Osteocyte (in vitro differentiated cells): Measurements from ENCODE around the gene TNFSF18. TPM values are rescaled to one million over a fixed set of nuclear protein-coding genes. Genes with fewer than 3 reads are reported as not detected.
A peak's percentile ranks its signal among the peaks of the same experiment; 100 is the strongest.

Source experiments
- DNase-seq: peaks from one replicate; pipeline ENCODE4 v3.0.0; 2021; ENCODE audit warnings: mixed read lengths; ENCODE audit not compliant: unreplicated experiment; ENCODE audit errors: extremely low spot score
- H3K27ac Mint-ChIP-seq: one replicate; pipeline ENCODE4 v1.8.0; 2021; ENCODE audit warnings: mild to moderate bottlenecking, mixed read lengths; ENCODE audit not compliant: unreplicated experiment
- H3K27me3 Mint-ChIP-seq: one replicate; pipeline ENCODE4 v1.8.0; 2021; ENCODE audit warnings: mixed read lengths; ENCODE audit not compliant: unreplicated experiment
- H3K36me3 Mint-ChIP-seq: one replicate; pipeline ENCODE4 v1.8.0; 2021; ENCODE audit warnings: mixed read lengths; ENCODE audit not compliant: unreplicated experiment
- H3K4me1 Mint-ChIP-seq: one replicate; pipeline ENCODE4 v1.8.0; 2021; ENCODE audit warnings: mixed read lengths; ENCODE audit not compliant: unreplicated experiment
- H3K4me3 Mint-ChIP-seq: one replicate; pipeline ENCODE4 v1.8.0; 2021; ENCODE audit warnings: mild to moderate bottlenecking, moderate library complexity, mixed read lengths; ENCODE audit not compliant: unreplicated experiment
- H3K9me3 Mint-ChIP-seq: one replicate; pipeline ENCODE4 v1.8.0; 2021; ENCODE audit warnings: mixed read lengths; ENCODE audit not compliant: unreplicated experiment
- CTCF ChIP-seq: fragments of 200-600 bp; sonication (generic); IDR thresholded peaks from 2 replicates; pipeline ENCODE4 v1.5.0; 2021; ENCODE audit warnings: antibody characterized with exemption, mild to moderate bottlenecking, moderate library complexity
- total RNA-seq: library from RNA; stranded (reverse); gene quantifications from 2 replicates; pipeline ENCODE4 v1.2.1, GENCODE V29; 2021

The TNFSF18 gene
- total RNA-seq, 1 donor from 2014 or later: not detected

GRCh38 chr1:173043253-173043652 lies 7.5 kb downstream of the TNFSF18 start:
- no peak overlapping the region for H3K4me3 Mint-ChIP-seq
- no peaks in the 10 kb centered on the region for H3K36me3 Mint-ChIP-seq
- no peaks in the 10 kb centered on the region for H3K9me3 Mint-ChIP-seq
- H3K27ac Mint-ChIP-seq: no peak overlapping the region
- no peak for TF ChIP-seq CTCF
- peaks cover 23% of the 10 kb centered on the region for H3K4me1 Mint-ChIP-seq
- no peak for DNase-seq
- no peaks in the 10 kb centered on the region for H3K27me3 Mint-ChIP-seq

- Mint-ChIP-seq H3K4me3 (no peak overlapping the region), H3K4me1 (peaks cover 23% of the 10 kb centered on the region), H3K9me3 (no peaks in the 10 kb centered on the region), H3K27ac (peak overlapping the region; percentile 21), H3K36me3 (no peaks in the 10 kb centered on the region), H3K27me3 (no peaks in the 10 kb centered on the region)
- no peak for TF ChIP-seq CTCF
- no peak for DNase-seq
Measured at GRCh38 chr1:173042806-173043205, 7.9 kb downstream of the TNFSF18 start.

- Mint-ChIP-seq H3K9me3 (no peaks in the 10 kb centered on the region), H3K4me3 (no peak overlapping the region), H3K27ac (no peak overlapping the region), H3K36me3 (peaks cover 2% of the 10 kb centered on the region), H3K4me1 (peaks cover 23% of the 10 kb centered on the region), H3K27me3 (no peaks in the 10 kb centered on the region)
- DNase-seq: no peak
- no peak for TF ChIP-seq CTCF
Measured at GRCh38 chr1:173039626-173040025, 11.1 kb downstream of the TNFSF18 start.

- no peak overlapping the region for H3K27ac Mint-ChIP-seq
- TF ChIP-seq CTCF: no peak
- H3K27me3 Mint-ChIP-seq: no peaks in the 10 kb centered on the region
- peaks cover 22% of the 10 kb centered on the region for H3K4me1 Mint-ChIP-seq
- peaks cover 2% of the 10 kb centered on the region for H3K36me3 Mint-ChIP-seq
- no peak overlapping the region for H3K4me3 Mint-ChIP-seq
- DNase-seq: no peak
- no peaks in the 10 kb centered on the region for H3K9me3 Mint-ChIP-seq
Measured at GRCh38 chr1:173038875-173039554, 11.7 kb downstream of the TNFSF18 start.

GRCh38 chr1:173024543-173024942 lies 26.2 kb downstream of the TNFSF18 start:
- H3K4me1 Mint-ChIP-seq: no peaks in the 10 kb centered on the region
- no peak for DNase-seq
- TF ChIP-seq CTCF: no peak
- no peak overlapping the region for H3K4me3 Mint-ChIP-seq
- H3K27ac Mint-ChIP-seq: no peak overlapping the region
- no peaks in the 10 kb centered on the region for H3K27me3 Mint-ChIP-seq
- peaks cover 13% of the 10 kb centered on the region for H3K9me3 Mint-ChIP-seq
- no peaks in the 10 kb centered on the region for H3K36me3 Mint-ChIP-seq
